ENCODE data around the gene ADGRG3. TPM values are rescaled to one million over a fixed set of nuclear protein-coding genes. Genes with fewer than 3 reads are reported as not detected.

The ADGRG3 gene
- total and polyA plus RNA-seq, 4 donors = 1.8 to 66.2 (median 9.4) TPM

GRCh38 chr16:57732714-57733113, 64.6 kb downstream of the ADGRG3 start:
- Histone ChIP-seq H3K4me3 (no peak overlapping the region), H3K9ac (ENCODE audit: insufficient read depth in 1 of 2, low read length in 2 of 2) (no peak overlapping the region), H3K4me1 (ENCODE audit: control insufficient read depth in 5 of 5, insufficient read depth in 5 of 5, low read length in 5 of 5) (peaks cover 0 to 20% (median 9%) of the 10 kb centered on the region in 5 donors), H3K27me3 (ENCODE audit: control insufficient read depth in 3 of 3, insufficient read depth in 3 of 3, low read length in 2 of 3) (no peaks in the 10 kb centered on the region), H3K9me3 (ENCODE audit: control insufficient read depth in 4 of 4, insufficient read depth in 3 of 4, low read length in 3 of 4) (no peaks in the 10 kb centered on the region), H3K27ac (ENCODE audit: low read depth in 1 of 2, low read length in 1 of 2) (no peak overlapping the region), H3K36me3 (ENCODE audit: control insufficient read depth in 4 of 4, insufficient read depth in 4 of 4, low read length in 4 of 4) (no peaks in the 10 kb centered on the region)
- no peak for DNase-seq
- ATAC-seq (ENCODE audit: insufficient read depth, low FRiP score) = no peak
- no peak for TF ChIP-seq CTCF (IDR thresholded peaks at IDR 0.05; ENCODE audit: control extremely low read depth, extremely low read depth)
- WGBS, 2 donors = 76 to 81% methylated on average over 2 of the region's 2 CpGs

- Histone ChIP-seq H3K9me3 (ENCODE audit: control insufficient read depth in 4 of 4, insufficient read depth in 3 of 4, low read length in 3 of 4) (no peaks in the 10 kb centered on the region), H3K27ac (ENCODE audit: low read depth in 1 of 2, low read length in 1 of 2) (peak overlapping the region; percentile 80 to 84), H3K27me3 (ENCODE audit: control insufficient read depth in 3 of 3, insufficient read depth in 3 of 3, low read length in 2 of 3) (no peaks in the 10 kb centered on the region), H3K4me3 (peak overlapping the region; percentile 54), H3K9ac (ENCODE audit: insufficient read depth in 1 of 2, low read length in 2 of 2) (peak overlapping the region; percentile 73 to 83), H3K4me1 (ENCODE audit: control insufficient read depth in 5 of 5, insufficient read depth in 5 of 5, low read length in 5 of 5) (peaks cover 0 to 20% (median 9%) of the 10 kb centered on the region in 5 donors), H3K36me3 (ENCODE audit: control insufficient read depth in 4 of 4, insufficient read depth in 4 of 4, low read length in 4 of 4) (peaks cover 0 to 1% (median 0%) of the 10 kb centered on the region in 4 donors)
- ATAC-seq (ENCODE audit: insufficient read depth, low FRiP score) (no peak), DNase-seq (no peak)
- 48 to 54% methylated on average over 20 of the region's 20 CpGs for WGBS, 2 donors
- no peak for TF ChIP-seq CTCF (IDR thresholded peaks at IDR 0.05; ENCODE audit: control extremely low read depth, extremely low read depth)
Observed at GRCh38 chr16:57734308-57734924, 66.3 kb downstream of the ADGRG3 start.

GRCh38 chr16:57734925-57735754, 67.0 kb downstream of the ADGRG3 start:
- 0% methylated on average over 45 of the region's 45 CpGs for WGBS, 2 donors
- peak; percentile 100 for DNase-seq

More at GRCh38 chr16:57734925-57735754, 67.0 kb downstream of the ADGRG3 start:
- Histone ChIP-seq H3K27ac (ENCODE audit: low read depth in 1 of 2, low read length in 1 of 2) (peak overlapping the region; percentile 80 to 91), H3K27me3 (ENCODE audit: control insufficient read depth in 3 of 3, insufficient read depth in 3 of 3, low read length in 2 of 3) (no peaks in the 10 kb centered on the region), H3K36me3 (ENCODE audit: control insufficient read depth in 4 of 4, insufficient read depth in 4 of 4, low read length in 4 of 4) (peaks cover 0 to 3% (median 0%) of the 10 kb centered on the region in 4 donors), H3K4me3 (peak overlapping the region; percentile 54), H3K4me1 (ENCODE audit: control insufficient read depth in 5 of 5, insufficient read depth in 5 of 5, low read length in 5 of 5) (peaks cover 0 to 20% (median 9%) of the 10 kb centered on the region in 5 donors), H3K9me3 (ENCODE audit: control insufficient read depth in 4 of 4, insufficient read depth in 3 of 4, low read length in 3 of 4) (no peaks in the 10 kb centered on the region), H3K9ac (ENCODE audit: insufficient read depth in 1 of 2, low read length in 2 of 2) (peak overlapping the region; percentile 73 to 83)
- ATAC-seq (ENCODE audit: insufficient read depth, low FRiP score) = peak; percentile 95
- no peak for TF ChIP-seq CTCF (IDR thresholded peaks at IDR 0.05; ENCODE audit: control extremely low read depth, extremely low read depth)

Data from lung (tissue), 12 donors.